ENCODE results near the gene SOBP.

GRCh38 chr6:107592806-107593205 lies 102.9 kb downstream of the SOBP start:
- TF ChIP-seq CTCF (IDR thresholded peaks at IDR 0.05) = no peak
- no peak for TF ChIP-seq POLR2A (IDR thresholded peaks at IDR 0.05)
